PC-3 (cell line): ENCODE results near the gene WDPCP. TPM values are rescaled to one million over a fixed set of nuclear protein-coding genes. Genes with fewer than 3 reads are reported as not detected.

ENCODE experiments used
- ATAC-seq: fragments of 200-7000 bp; cut with Tn5 transposase; 2 replicates; pipeline ENCODE4 v1.9.1; 2020; ENCODE audit warnings: mild to moderate bottlenecking, moderate library complexity
- BruUV-seq: library from RNA; stranded (reverse); fragments of 400-500 nt; replicated peaks from 2 replicates; lab custom pipeline; 2021; lab: Mats Ljungman, UMichigan
- CTCF ChIA-PET: fragments of 300-600 bp; sonication (Branson Sonifier 250); formaldehyde crosslinking; loops from one replicate; lab custom pipeline; 2022; ENCODE audit warnings: antibody characterized with exemption; lab: Charles Lee
- POLR2A ChIA-PET: fragments of 300-600 bp; sonication (Branson Sonifier 250); formaldehyde crosslinking; loops from one replicate; lab custom pipeline; 2022; ENCODE audit warnings: antibody characterized with exemption; ENCODE audit not compliant: unreplicated experiment; lab: Charles Lee
- DNase-seq: peaks from one replicate; pipeline ENCODE4 v3.0.0-alpha.2; 2015
- H2AFZ ChIP-seq: fragments of 300-600 bp; sonication (generic); 2 replicates; pipeline ENCODE4 v1.6.0; 2016; ENCODE audit warnings: antibody characterized with exemption, low read length
- H3F3A ChIP-seq: fragments of 300-600 bp; sonication (generic); one replicate; pipeline ENCODE4 v1.6.0; 2017; ENCODE audit warnings: antibody characterized with exemption, low read length, control low read depth, mild to moderate bottlenecking; ENCODE audit not compliant: unreplicated experiment
- H3K27ac ChIP-seq: fragments of 300-600 bp; sonication (generic); 2 replicates; pipeline ENCODE4 v1.5.1; 2016; ENCODE audit warnings: mild to moderate bottlenecking, low read length
- H3K27me3 ChIP-seq: fragments of 300-600 bp; sonication (generic); 2 replicates; pipeline ENCODE4 v1.6.1; 2016; ENCODE audit warnings: low read length, mixed read lengths
- H3K36me3 ChIP-seq: fragments of 300-600 bp; sonication (generic); 2 replicates; pipeline ENCODE4 v1.6.1; 2016; ENCODE audit warnings: low read depth, mixed run types, low read length, mixed read lengths
- H3K4me1 ChIP-seq: fragments of 300-600 bp; sonication (generic); 2 replicates; pipeline ENCODE4 v1.5.1; 2016; ENCODE audit warnings: low read length; ENCODE audit not compliant: insufficient read depth
- H3K4me2 ChIP-seq: fragments of 300-600 bp; sonication (generic); 2 replicates; pipeline ENCODE4 v1.6.0; 2016; ENCODE audit warnings: low read length
- H3K4me3 ChIP-seq: fragments of 300-600 bp; sonication (generic); 2 replicates; pipeline ENCODE4 v1.5.1; 2016; ENCODE audit warnings: mild to moderate bottlenecking, low read length, mixed read lengths
- H3K79me2 ChIP-seq: fragments of 300-600 bp; sonication (generic); 2 replicates; pipeline ENCODE4 v1.6.1; 2017; ENCODE audit warnings: low read length, mixed read lengths
- H3K9ac ChIP-seq: fragments of 300-600 bp; sonication (generic); 2 replicates; pipeline ENCODE4 v1.6.0; 2016; ENCODE audit warnings: mild to moderate bottlenecking, low read length
- H3K9me2 ChIP-seq: fragments of 300-600 bp; sonication (generic); replicated peaks from 2 replicates; pipeline ENCODE4 v1.6.1; 2016; ENCODE audit warnings: mixed run types, low read length, mixed read lengths
- H3K9me3 ChIP-seq: fragments of 300-600 bp; sonication (generic); 2 replicates; pipeline ENCODE4 v1.6.1; 2016; ENCODE audit warnings: low read length, mixed read lengths
- H4K20me1 ChIP-seq: fragments of 300-600 bp; sonication (generic); 2 replicates; pipeline ENCODE4 v1.6.1; 2016; ENCODE audit warnings: low read length, mixed read lengths
- EZH2 ChIP-seq: fragments of 300-600 bp; sonication (generic); IDR thresholded peaks from one replicate; pipeline ENCODE4 v1.6.1; 2017; ENCODE audit warnings: antibody characterized with exemption, mild to moderate bottlenecking, low read length; ENCODE audit not compliant: unreplicated experiment
- EZH2phosphoT487 ChIP-seq: fragments of 300-600 bp; sonication (generic); IDR thresholded peaks from 2 replicates; pipeline ENCODE4 v1.6.1; 2018; ENCODE audit warnings: mild to moderate bottlenecking, antibody characterized with exemption, low read length, borderline replicate concordance
- intact Hi-C: fragments of 100-400 bp; cut with micrococcal nuclease; formaldehyde crosslinking; loops from 2 replicates; pipeline ENCODE4 v1.9.0; 2023
- total RNA-seq: library from RNA; depleted of rRNA; stranded (reverse); fragments of >200 nt; gene quantifications from 2 replicates; pipeline ENCODE4 v1.2.3, GENCODE V29; 2014
- TF ChIP-seq, protein P1 (sequence below): fragments of 300-600 bp; sonication (generic); conservative IDR thresholded peaks from 2 replicates; pipeline ENCODE4 v1.5.1; 2017; ENCODE audit warnings: antibody characterized with exemption, low read depth, mild to moderate bottlenecking, low read length

The WDPCP gene
- total RNA-seq, 1 experiment from 2014 or later, result 4.0 TPM

DNA sequence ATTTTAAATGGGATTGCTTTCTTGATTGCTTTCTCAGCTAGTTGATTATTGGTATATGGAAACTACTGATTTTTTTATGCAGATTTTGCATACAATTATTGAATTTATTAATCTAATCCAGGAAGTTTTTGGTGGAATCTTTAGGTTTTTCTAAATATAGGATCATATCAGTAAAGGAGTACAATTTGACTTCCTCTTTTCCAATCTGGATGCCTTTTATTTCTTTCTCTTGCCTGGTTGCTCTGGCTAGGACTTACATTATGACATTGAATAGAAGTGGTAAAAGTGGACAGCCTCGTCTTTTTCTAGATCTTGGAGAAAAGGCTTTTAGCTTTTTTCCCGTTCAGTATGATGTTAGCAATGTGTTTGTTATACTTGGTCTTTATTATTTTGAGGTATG, 486.3 kb downstream of the WDPCP start:
- Histone ChIP-seq H3K79me2 (no peaks in the 10 kb centered on the region), H3K4me1 (no peaks in the 10 kb centered on the region), H3K4me3 (no peak overlapping the region), H3K9me2 (no peaks in the 10 kb centered on the region), H2AFZ (no peak overlapping the region), H3K36me3 (no peaks in the 10 kb centered on the region), H3K27me3 (no peaks in the 10 kb centered on the region), H3K9me3 (no peaks in the 10 kb centered on the region; the same call in 1 of the 2 replicates), H3K27ac (no peak overlapping the region), H3K9ac (no peak overlapping the region), H4K20me1 (no peaks in the 10 kb centered on the region), H3F3A (no peaks in the 10 kb centered on the region), H3K4me2 (no peak overlapping the region)
- CTCF ChIA-PET, result no interaction called here
- POLR2A ChIA-PET, result no interaction called here
- no TSS peak for BruUV-seq
- ATAC-seq (no peak), DNase-seq (no peak)
- intact Hi-C loops, result no loop called here
- no peak for TF ChIP-seq EZH2
- TF ChIP-seq EZH2phosphoT487, result no peak
- TF ChIP-seq, protein P1, sequence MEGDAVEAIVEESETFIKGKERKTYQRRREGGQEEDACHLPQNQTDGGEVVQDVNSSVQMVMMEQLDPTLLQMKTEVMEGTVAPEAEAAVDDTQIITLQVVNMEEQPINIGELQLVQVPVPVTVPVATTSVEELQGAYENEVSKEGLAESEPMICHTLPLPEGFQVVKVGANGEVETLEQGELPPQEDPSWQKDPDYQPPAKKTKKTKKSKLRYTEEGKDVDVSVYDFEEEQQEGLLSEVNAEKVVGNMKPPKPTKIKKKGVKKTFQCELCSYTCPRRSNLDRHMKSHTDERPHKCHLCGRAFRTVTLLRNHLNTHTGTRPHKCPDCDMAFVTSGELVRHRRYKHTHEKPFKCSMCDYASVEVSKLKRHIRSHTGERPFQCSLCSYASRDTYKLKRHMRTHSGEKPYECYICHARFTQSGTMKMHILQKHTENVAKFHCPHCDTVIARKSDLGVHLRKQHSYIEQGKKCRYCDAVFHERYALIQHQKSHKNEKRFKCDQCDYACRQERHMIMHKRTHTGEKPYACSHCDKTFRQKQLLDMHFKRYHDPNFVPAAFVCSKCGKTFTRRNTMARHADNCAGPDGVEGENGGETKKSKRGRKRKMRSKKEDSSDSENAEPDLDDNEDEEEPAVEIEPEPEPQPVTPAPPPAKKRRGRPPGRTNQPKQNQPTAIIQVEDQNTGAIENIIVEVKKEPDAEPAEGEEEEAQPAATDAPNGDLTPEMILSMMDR, result no peak

DNA sequence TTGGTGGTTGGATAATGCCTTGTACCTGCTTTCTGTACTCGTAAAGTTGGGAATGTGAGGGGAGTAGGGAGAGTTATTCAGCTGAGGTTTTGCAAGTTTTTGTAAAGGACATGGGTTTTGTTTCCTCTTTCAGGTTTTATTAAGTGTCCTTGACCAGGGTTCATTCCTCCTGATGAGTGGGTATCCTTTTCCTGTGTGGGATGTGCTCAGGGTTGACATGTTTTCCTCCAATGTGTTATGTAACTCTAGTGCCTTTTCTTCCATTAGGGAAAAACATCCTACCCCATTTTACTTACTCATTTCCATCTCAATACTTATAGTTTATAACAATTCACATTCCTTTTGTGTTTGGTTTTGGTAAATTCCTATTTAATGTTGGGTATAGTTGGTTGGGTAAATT, 489.2 kb downstream of the WDPCP start:
- no TSS peak for BruUV-seq
- Histone ChIP-seq H3K4me1 (no peaks in the 10 kb centered on the region), H3K27ac (no peak overlapping the region), H3K27me3 (no peaks in the 10 kb centered on the region), H3K4me3 (no peak overlapping the region), H3K4me2 (no peak overlapping the region), H3K79me2 (no peaks in the 10 kb centered on the region), H3K9ac (no peak overlapping the region), H3K36me3 (no peaks in the 10 kb centered on the region), H3K9me3 (no peaks in the 10 kb centered on the region), H3F3A (no peaks in the 10 kb centered on the region), H3K9me2 (no peaks in the 10 kb centered on the region), H2AFZ (no peak overlapping the region), H4K20me1 (no peaks in the 10 kb centered on the region)
- no peak for ATAC-seq
- ChIA-PET POLR2A (no interaction called here), CTCF (no interaction called here)
- intact Hi-C loops, result no loop called here
- TF ChIP-seq EZH2 (no peak), EZH2phosphoT487 (no peak)
- TF ChIP-seq, protein P1, result no peak
- no peak for DNase-seq

DNA sequence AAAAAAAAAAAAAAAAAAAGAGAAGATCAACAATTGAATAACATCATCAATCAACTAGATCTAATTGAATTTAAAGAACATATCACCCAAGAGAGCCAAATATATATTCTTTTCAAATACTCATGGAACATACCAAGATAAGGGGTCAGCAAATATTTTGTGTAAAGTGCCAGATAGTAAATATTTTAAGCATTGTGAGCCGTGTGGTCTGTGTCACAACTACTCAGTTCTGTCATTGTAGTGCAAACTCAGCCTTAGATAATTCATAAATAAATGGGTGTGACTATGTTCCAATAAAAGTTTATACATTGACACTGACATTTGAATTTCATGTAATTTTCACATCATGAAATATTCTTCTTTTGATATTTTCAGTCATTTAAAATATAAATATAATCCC, 491.8 kb downstream of the WDPCP start:
- Histone ChIP-seq H2AFZ (no peak overlapping the region), H3K27ac (no peak overlapping the region), H3K4me3 (no peak overlapping the region), H3K36me3 (no peaks in the 10 kb centered on the region), H4K20me1 (no peaks in the 10 kb centered on the region), H3F3A (no peaks in the 10 kb centered on the region), H3K9me3 (no peaks in the 10 kb centered on the region), H3K9me2 (no peaks in the 10 kb centered on the region), H3K79me2 (no peaks in the 10 kb centered on the region), H3K27me3 (no peaks in the 10 kb centered on the region), H3K4me1 (no peaks in the 10 kb centered on the region), H3K9ac (no peak overlapping the region), H3K4me2 (no peak overlapping the region)
- ChIA-PET CTCF (no interaction called here), POLR2A (no interaction called here)
- intact Hi-C loops, result no loop called here
- no TSS peak for BruUV-seq
- ATAC-seq (no peak), DNase-seq (no peak)
- TF ChIP-seq EZH2phosphoT487 (no peak), EZH2 (no peak)
- TF ChIP-seq, protein P1, result no peak
